GM12891 (cell line): Measurements from ENCODE around the gene KDM2B.

Source experiments
- DNase-seq: peaks from one replicate; pipeline ENCODE4 v3.0.0; 2011; ENCODE audit warnings: low spot score; ENCODE audit not compliant: insufficient read length
- FAIRE-seq: peaks from 2 replicates; lab custom pipeline; 2011; peaks lifted over from hg19 to GRCh38; lab: Jason Lieb, UNC
- PAX5 ChIP-seq: IDR thresholded peaks from 2 replicates; pipeline ENCODE4 v1.6.1; 2011; ENCODE audit warnings: low read length, moderate library complexity, mild to moderate bottlenecking; ENCODE audit not compliant: insufficient read depth, severe bottlenecking
- POLR2A ChIP-seq: IDR thresholded peaks from 2 replicates; pipeline ENCODE4 v1.6.1; 2011; ENCODE audit warnings: low read depth, low read length, control low read depth
- POLR2AphosphoS5 ChIP-seq: IDR thresholded peaks from 2 replicates; pipeline ENCODE4 v1.6.1; 2011; ENCODE audit warnings: low read depth, low read length, control low read depth
- POU2F2 ChIP-seq: IDR thresholded peaks from 2 replicates; pipeline ENCODE4 v1.6.1; 2011; ENCODE audit warnings: low read depth, mild to moderate bottlenecking, control low read depth, low read length, moderate library complexity
- SPI1 ChIP-seq: IDR thresholded peaks from 2 replicates; pipeline ENCODE4 v1.6.1; 2011; ENCODE audit warnings: low read depth, low read length, control low read depth
- TAF1 ChIP-seq: IDR thresholded peaks from 2 replicates; pipeline ENCODE4 v1.6.1; 2011; ENCODE audit warnings: low read depth, low read length, control low read depth

Gene KDM2B

DNA sequence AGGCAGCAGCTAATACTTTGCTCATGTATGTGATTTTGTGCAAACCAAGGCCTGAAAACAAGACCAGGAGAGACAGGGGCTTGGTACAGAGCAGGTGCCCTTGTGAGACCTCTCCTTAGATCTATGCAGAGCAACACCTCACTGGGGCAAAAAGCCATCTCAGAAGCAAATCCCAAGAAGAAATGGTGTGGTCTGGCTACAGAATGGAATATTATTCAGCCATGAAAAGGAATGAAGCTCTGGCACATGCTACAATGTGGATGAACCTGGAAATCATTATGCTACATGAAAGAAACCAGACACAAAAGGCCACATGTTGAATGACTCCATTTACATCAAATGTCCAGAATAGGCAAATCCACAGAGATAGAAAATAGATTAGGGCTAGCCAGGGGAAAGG lies 61.6 kb downstream of the KDM2B start:
- TF ChIP-seq POLR2AphosphoS5 (no peak), SPI1 (no peak), POLR2A (no peak), TAF1 (no peak), PAX5 (no peak), POU2F2 (no peak)
- FAIRE-seq (no peak), DNase-seq (no peak)

DNA sequence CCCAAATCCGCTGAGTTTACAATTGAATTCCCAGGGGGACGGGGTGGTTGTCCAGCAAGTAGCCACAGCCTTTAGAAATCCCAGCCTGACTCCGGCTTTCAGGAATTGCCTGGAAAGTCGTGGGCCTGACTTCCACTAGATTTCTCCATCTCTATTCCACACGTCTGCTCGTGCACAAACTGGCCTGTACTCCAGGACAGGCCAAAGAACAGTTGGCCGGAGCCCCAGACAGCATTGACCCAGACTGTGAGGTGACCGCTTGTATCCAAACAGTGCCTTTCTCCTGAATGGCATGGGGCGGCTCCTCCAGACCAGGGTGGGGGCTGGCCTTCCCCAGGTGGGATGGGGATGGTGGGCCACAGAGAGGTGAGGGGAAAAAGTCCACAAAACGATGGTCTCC lies 62.2 kb downstream of the KDM2B start:
- FAIRE-seq = no peak
- TF ChIP-seq PAX5 (no peak), POU2F2 (no peak)
- DNase-seq = no peak

DNA sequence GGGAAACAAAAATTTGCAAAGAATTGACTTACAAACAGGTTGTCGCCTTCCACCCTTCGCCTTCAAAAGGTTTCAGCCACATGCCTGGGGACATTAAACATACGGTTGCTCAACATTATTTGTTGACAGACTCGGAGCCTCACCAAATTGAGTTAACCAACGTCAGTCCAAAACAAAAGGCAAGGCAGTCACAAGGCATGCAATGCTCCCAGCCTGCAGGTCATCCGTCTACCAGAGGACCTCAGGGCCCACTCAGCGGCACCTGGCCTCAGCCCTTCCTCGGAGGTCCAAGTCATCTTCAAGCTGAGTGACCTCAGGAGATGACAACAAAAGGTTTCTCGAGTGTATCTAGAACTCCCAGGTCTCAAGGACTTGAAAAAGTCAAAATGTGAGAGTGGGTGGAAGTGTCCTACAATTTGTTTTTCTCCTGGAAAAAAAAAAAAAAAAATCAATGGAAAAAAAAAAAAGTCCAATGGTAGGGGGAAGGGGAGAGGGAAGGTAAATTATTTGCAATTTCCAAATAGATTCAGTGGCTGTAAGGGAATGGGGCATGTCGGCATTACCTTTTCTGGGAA lies 64.3 kb downstream of the KDM2B start:
- FAIRE-seq = no peak
- no peak for DNase-seq
- TF ChIP-seq POLR2AphosphoS5 = no peak
- no peak for TF ChIP-seq PAX5
- TF ChIP-seq POU2F2 = no peak
- no peak for TF ChIP-seq POLR2A
- no peak for TF ChIP-seq TAF1
- TF ChIP-seq SPI1 = no peak

DNA sequence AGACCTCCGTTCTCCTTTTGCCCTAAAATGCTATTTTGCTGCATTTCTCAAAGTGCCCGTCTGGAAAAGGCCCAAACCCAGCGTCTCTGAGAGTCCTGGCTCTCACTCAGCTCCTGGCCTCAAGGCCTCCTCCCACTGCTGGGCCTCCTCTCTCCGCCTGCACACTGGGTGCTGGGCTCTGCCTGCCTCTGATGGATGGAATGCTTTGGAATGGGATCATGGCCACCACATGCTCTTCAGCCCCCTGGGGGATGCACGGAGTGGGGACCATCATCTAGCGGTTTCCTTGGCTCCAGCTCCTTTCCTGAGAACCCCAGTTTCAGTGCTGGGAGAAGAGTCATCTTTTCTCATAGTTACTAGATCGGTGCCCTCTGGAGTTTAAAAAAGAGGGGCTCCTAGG lies 65.2 kb downstream of the KDM2B start:
- no peak for TF ChIP-seq POLR2AphosphoS5
- no peak for TF ChIP-seq POLR2A
- TF ChIP-seq PAX5 = no peak
- no peak for TF ChIP-seq SPI1
- DNase-seq (no peak), FAIRE-seq (no peak)

DNA sequence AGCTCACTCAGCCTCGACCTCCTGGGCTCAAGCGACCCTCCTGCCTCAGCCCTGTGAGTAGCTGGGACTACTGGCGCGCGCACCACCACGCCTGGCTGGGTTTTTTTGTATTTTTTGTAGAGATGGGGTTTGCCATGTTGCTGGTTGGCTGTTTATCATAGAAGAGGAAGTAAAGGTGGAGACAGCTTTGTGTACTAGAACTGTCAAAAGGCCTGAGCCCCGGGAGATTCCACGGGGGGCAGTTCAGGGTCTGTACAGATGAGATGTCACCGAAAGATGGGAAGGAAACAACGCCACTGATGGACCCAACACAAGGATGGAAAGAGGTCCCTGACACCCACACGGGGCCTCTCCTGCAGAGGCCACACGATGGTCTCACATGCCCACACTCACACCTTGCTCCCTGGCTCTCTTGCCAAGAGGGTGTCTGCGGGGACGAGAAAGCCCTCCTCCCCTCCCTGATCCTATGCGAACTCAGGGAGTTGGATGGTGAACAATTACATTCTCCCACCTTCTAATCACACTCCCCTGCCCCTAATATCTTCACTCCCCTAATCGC lies 66.6 kb downstream of the KDM2B start:
- no peak for TF ChIP-seq POU2F2
- no peak for DNase-seq
- FAIRE-seq = no peak

DNA sequence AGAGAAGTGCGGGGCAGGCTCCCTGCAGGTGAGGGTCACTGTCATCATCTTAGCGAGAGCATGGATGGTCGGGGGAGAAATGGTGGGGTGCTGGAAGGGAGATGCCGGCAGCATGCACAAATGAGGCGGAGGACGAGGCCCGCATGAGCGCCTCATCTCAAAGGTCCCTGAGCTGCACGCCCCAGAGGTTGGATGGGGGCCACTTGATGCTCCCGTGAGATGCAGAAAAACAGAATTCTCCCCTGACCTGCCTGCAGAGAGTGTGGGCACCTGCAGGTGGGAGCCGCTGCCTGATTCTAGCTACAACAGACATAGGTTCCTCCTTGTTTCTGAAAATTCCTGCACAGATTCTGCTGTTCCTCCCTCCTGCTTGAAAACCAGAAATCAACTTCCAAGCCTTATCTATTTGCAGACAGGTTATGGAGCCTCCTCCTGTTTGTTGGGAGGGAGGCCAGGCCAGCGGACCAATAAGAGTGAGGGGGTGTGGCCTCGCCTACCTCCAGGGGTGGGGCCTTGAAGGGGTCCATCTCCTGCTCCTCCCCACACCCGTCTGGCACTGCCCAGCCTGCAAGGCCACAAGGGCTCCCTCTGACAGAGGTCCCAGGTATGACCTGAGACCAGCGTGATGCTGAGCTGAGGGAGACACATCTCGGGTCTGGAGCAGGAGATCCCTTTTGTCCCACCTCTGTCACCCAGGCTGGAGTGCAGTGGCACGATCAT lies 67.2 kb downstream of the KDM2B start:
- no peak for TF ChIP-seq SPI1
- TF ChIP-seq TAF1 = no peak
- no peak for TF ChIP-seq PAX5
- TF ChIP-seq POLR2A = no peak
- no peak for TF ChIP-seq POU2F2
- TF ChIP-seq POLR2AphosphoS5 = no peak
- FAIRE-seq (no peak), DNase-seq (peak; percentile 83)

DNA sequence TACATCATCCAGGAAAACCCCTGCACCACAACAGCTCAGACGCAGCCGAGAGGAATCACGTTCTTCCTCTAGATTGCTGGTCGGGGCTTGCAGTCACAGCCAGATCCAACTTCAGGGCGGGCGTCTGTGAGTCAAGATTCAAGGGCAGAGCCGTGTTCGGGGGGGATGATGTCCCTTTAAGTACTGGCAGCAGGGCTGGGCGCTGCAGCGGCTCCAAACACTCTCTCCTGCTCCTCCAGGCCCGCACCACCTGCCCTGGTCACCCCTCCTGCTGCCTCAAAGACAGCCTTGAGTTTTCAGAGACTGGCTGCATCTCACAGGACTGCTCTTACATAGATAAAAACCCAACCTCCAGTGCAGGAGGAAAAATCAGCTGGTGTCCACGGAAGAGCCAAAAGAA lies 68.3 kb downstream of the KDM2B start:
- FAIRE-seq = no peak
- TF ChIP-seq POU2F2 (no peak), TAF1 (no peak), POLR2AphosphoS5 (no peak), PAX5 (no peak), SPI1 (no peak), POLR2A (no peak)
- DNase-seq = no peak

DNA sequence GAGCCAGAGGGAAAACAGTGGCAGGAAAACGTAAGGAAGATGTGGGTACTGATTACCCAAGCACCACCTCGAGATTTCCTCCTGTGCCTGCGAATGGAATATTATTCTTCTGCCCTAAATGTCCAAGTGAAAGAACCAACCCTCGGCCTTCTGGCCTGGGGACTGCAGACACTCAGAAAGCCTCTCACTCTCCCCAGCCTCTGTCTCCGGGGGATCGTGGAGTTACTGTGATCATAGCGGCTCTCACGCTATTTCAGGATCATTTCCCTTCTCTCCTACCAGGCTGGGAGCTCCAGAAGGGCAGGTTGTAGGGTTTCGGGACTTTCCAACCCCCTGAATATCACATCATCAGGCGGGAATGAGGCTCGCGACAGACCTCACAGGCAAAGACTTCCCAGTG lies 68.9 kb downstream of the KDM2B start:
- no peak for FAIRE-seq
- no peak for DNase-seq
- TF ChIP-seq SPI1 = no peak
- no peak for TF ChIP-seq TAF1
- no peak for TF ChIP-seq POLR2AphosphoS5
- no peak for TF ChIP-seq POU2F2
- TF ChIP-seq PAX5 = no peak
- no peak for TF ChIP-seq POLR2A

DNA sequence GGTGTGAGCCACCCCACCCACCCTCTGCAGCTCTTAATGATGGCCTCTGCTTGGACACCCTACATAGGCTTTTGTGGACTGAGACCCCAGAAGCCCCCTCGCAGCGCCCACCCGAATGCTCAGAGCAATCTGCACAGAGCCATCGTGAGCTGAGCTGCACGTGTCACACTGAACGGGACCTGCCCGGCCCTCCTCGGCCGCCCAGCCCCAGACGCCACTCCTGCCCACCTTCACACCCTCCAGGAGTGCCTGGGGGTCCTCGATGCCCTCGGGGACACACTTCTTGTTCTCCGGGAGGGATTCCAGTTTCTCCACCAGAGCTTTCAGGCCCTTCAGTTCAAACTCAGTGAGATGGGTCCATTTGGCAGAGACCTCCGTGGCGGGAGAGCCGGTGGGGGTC lies 71.5 kb downstream of the KDM2B start:
- no peak for TF ChIP-seq PAX5
- no peak for TF ChIP-seq SPI1
- FAIRE-seq = no peak
- no peak for DNase-seq

DNA sequence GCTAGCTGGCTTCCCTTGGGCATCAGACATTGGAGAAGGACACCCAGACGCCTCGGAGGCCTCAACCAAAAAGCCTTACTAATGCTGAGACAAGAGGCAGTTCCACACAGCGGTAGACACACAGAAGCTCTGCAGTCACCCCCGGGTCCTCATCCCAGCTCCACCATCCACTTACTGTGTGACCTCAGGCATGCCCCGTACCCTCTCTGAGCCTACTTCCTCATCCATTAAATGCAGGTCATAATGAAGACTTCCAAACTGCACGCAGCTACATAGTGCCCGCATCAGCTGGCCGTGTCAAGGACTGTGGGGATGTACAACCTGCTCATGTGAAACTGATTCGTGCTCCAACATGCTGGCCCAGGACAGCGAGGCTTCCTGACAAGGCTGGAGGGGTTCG lies 72.3 kb downstream of the KDM2B start:
- TF ChIP-seq POU2F2 (no peak), PAX5 (no peak), SPI1 (no peak), POLR2AphosphoS5 (no peak), TAF1 (no peak), POLR2A (no peak)
- DNase-seq (no peak), FAIRE-seq (no peak)

DNA sequence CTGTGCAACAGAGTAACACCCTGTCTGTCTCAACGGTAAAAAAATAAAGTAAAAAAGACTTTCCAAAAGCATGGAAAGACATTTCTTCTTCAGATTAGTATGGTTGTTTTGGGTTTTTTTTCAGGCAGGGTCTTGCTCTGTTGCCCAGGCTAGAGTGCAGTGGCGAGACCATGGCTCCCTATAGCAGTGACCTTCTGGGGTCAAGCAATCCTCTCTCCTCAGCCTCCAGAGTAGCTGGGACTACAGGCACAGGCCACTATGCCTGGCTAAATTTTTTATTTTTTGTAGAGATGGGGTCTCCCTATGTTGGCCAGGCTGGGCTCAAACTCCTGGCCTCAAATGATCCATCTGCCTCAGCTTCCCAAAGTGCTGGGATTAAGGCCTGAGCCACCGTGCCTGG lies 72.8 kb downstream of the KDM2B start:
- DNase-seq (no peak), FAIRE-seq (no peak)
- TF ChIP-seq TAF1 = no peak
- TF ChIP-seq PAX5 = no peak
- TF ChIP-seq POLR2A = no peak
- no peak for TF ChIP-seq POLR2AphosphoS5
- TF ChIP-seq POU2F2 = no peak
- no peak for TF ChIP-seq SPI1
